Breast epithelium (tissue), 4 donors: ENCODE data around the gene CENPS. TPM values are rescaled to one million over a fixed set of nuclear protein-coding genes. Genes with fewer than 3 reads are reported as not detected.
"Not testable (repeated sequence)": the region's sequence is repeated elsewhere in the genome, so short reads cannot be mapped to it uniquely, and the experiment has no call there.

ENCODE experiments used
- DNase-seq, 2 donors: peaks; one replicate each; pipeline ENCODE4 v3.0.0-alpha.2; 2019; ENCODE audit warnings: low spot score in 2 of 2
- H3K27ac ChIP-seq, 2 donors: fragments of 200-600 bp; sonication (generic) in 1 of 2; one replicate each; pipeline ENCODE4 v1.5.1; 2016 to 2019; ENCODE audit warnings: mild to moderate bottlenecking in 1 of 2
- H3K27me3 ChIP-seq, 2 donors: fragments of 200-600 bp; sonication (generic) in 1 of 2; one replicate each; pipeline versions ENCODE4 v1.5.1 to v1.6.0; 2017 to 2019; ENCODE audit warnings: control low read depth in 1 of 2, mild to moderate bottlenecking in 1 of 2
- H3K36me3 ChIP-seq: fragments of 200-600 bp; one replicate; pipeline ENCODE4 v1.5.1; 2019
- H3K4me1 ChIP-seq, 2 donors: fragments of 200-600 bp; sonication (generic); one replicate each; pipeline ENCODE4 v1.5.1; 2016 to 2019; ENCODE audit warnings: control low read depth in 1 of 2
- H3K4me3 ChIP-seq, 3 donors: fragments of 200-600 bp; sonication (generic); 1 replicate in 2 of 3; 2 replicates in 1 of 3; pipeline ENCODE4 v1.5.1; 2016 to 2019; ENCODE audit warnings: mild to moderate bottlenecking in 3 of 3, moderate library complexity in 2 of 3
- H3K9me3 ChIP-seq, 2 donors: fragments of 200-600 bp; sonication (generic) in 1 of 2; one replicate each; pipeline ENCODE4 v1.5.1; 2016 to 2019; ENCODE audit warnings: control low read depth in 1 of 2
- POLR2A ChIP-seq: fragments of 450-650 bp; IDR thresholded peaks from one replicate; pipeline ENCODE4 v1.6.1; 2016; ENCODE audit warnings: antibody characterized with exemption, mild to moderate bottlenecking, moderate library complexity
- POLR2AphosphoS5 ChIP-seq, 3 donors: sonication (generic); formaldehyde crosslinking; IDR thresholded peaks; one replicate each; pipeline ENCODE4 v1.6.1; 2017; ENCODE audit warnings: antibody characterized with exemption in 3 of 3
- intact Hi-C: fragments of 100-400 bp; cut with DNase I; formaldehyde crosslinking; loops from one replicate; pipeline ENCODE4 v1.15.1; 2023; ENCODE audit warnings: low total_unique reads
- total RNA-seq, 3 donors: library from RNA; depleted of rRNA; stranded (reverse); fragments of >200 nt; gene quantifications; one replicate each; pipeline ENCODE4 v1.1.0, GENCODE V29; 2016
- TF ChIP-seq, protein P1 (sequence below), 3 donors: fragments of 450-650 bp; IDR thresholded peaks; one replicate each; pipeline ENCODE4 v1.5.1; 2016 to 2017; ENCODE audit warnings: antibody characterized with exemption in 3 of 3, mild to moderate bottlenecking in 3 of 3, moderate library complexity in 3 of 3

The CENPS gene
- total RNA-seq, 3 donors from 2014 or later: 5.9 to 8.8 (median 5.9) TPM

DNA sequence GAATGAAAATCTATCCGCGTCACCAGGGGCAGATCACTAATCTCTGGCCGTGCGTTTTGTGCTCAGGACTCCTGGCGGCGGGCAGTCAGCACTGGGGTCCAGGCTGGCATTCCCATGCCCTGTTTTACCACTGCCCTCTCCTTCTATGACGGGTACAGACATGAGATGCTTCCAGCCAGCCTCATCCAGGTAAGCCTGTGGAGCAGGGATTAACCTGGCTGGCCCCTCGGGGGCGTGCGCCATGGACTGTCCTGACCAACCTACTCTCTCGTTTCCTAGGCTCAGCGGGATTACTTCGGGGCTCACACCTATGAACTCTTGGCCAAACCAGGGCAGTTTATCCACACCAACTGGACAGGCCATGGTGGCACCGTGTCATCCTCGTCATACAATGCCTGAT lies 10.9 kb upstream of the CENPS start:
- Histone ChIP-seq H3K36me3 (peaks cover 6% of the 10 kb centered on the region), H3K9me3 (no peaks in the 10 kb centered on the region), H3K27ac (no peak overlapping the region), H3K4me1 (no peaks in the 10 kb centered on the region), H3K4me3 (no peak overlapping the region), H3K27me3 (no peaks in the 10 kb centered on the region)
- no peak for DNase-seq
- TF ChIP-seq POLR2A (no peak), POLR2AphosphoS5 (IDR thresholded peaks at IDR 0.05) (no peak)
- TF ChIP-seq, protein P1, sequence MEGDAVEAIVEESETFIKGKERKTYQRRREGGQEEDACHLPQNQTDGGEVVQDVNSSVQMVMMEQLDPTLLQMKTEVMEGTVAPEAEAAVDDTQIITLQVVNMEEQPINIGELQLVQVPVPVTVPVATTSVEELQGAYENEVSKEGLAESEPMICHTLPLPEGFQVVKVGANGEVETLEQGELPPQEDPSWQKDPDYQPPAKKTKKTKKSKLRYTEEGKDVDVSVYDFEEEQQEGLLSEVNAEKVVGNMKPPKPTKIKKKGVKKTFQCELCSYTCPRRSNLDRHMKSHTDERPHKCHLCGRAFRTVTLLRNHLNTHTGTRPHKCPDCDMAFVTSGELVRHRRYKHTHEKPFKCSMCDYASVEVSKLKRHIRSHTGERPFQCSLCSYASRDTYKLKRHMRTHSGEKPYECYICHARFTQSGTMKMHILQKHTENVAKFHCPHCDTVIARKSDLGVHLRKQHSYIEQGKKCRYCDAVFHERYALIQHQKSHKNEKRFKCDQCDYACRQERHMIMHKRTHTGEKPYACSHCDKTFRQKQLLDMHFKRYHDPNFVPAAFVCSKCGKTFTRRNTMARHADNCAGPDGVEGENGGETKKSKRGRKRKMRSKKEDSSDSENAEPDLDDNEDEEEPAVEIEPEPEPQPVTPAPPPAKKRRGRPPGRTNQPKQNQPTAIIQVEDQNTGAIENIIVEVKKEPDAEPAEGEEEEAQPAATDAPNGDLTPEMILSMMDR (IDR thresholded peaks at IDR 0.05): no peak
- intact Hi-C loops: no loop called here

DNA sequence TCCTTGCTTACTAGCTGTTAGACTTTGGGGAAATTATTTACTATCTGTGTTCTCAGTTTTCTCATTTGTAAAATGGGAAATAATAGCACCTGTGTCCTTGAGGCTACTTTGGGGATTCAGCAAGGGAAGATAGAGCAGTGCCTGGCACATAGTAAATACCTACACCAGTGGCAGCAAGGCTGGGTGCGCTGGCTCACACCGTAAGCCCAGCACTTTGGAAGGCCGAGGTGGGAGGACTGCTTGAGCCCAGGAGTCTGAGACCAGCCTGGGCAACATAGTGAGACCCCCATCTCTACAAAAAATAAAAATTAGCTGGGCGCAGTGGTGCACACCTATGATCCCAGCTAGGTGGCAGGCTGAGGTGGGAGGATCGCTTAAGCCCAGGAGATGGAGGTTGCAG lies 8.6 kb upstream of the CENPS start:
- Histone ChIP-seq H3K27ac (no peak overlapping the region), H3K36me3 (peaks cover 6% of the 10 kb centered on the region), H3K27me3 (no peaks in the 10 kb centered on the region), H3K4me3 (no peak overlapping the region), H3K9me3 (no peaks in the 10 kb centered on the region), H3K4me1 (no peaks in the 10 kb centered on the region)
- intact Hi-C loops: loop anchor here (10.0 kb wide), 1 partner anchor 47 kb away; no protein-coding TSS in a partner anchor
- DNase-seq: no peak
- TF ChIP-seq POLR2A: no peak
- TF ChIP-seq POLR2AphosphoS5 (IDR thresholded peaks at IDR 0.05): no peak
- TF ChIP-seq, protein P1 (IDR thresholded peaks at IDR 0.05): no peak

DNA sequence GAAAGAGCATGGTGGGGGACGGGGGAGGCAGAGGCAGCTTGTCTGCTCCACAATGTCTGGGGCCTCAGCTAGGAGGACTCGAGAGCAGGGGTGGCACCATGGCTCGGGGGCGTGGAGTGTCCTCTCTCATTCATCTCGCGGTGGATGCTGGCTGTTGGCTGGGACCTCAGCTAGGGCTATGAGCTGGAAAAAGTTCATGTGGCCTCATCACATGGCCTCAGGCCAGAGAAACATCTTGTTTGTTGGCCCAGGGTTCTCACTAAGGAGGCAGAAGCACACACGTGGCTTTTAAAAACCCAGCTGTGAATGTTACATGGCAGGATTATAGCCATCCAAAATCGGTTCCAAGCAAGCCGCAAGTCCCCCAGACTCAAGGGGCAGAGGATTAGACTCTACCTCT lies 6.2 kb upstream of the CENPS start:
- H3K27ac ChIP-seq: no peak overlapping the region
- no peak for DNase-seq
- no peaks in the 10 kb centered on the region for H3K9me3 ChIP-seq
- no peaks in the 10 kb centered on the region for H3K36me3 ChIP-seq
- no peaks in the 10 kb centered on the region for H3K27me3 ChIP-seq
- intact Hi-C loops: loop anchor here (10.0 kb wide), 1 partner anchor 49 kb away; no protein-coding TSS in a partner anchor
- TF ChIP-seq POLR2A: no peak
- TF ChIP-seq POLR2AphosphoS5 (IDR thresholded peaks at IDR 0.05): no peak
- TF ChIP-seq, protein P1 (IDR thresholded peaks at IDR 0.05): no peak
- H3K4me3 ChIP-seq: no peak overlapping the region
- no peaks in the 10 kb centered on the region for H3K4me1 ChIP-seq

DNA sequence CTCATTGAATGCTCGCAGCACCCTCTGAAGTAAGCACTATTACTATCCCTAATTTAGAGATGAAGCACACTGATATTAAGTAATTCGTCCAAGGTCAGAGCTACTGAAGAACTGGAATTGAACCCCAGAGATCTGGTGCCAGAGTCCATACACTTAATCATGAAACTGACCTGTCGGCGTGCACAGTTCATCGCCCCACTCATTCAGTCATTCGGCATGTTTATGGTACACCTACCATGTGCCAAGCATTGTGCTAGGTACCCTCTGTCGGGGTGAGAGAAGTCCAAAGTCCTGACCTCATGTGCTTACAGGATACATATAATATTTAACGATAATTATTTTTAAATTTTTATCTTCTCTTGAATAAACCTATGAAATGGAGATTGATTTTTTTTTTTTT lies 5.6 kb upstream of the CENPS start:
- H3K36me3 ChIP-seq: no peaks in the 10 kb centered on the region
- H3K27me3 ChIP-seq: no peaks in the 10 kb centered on the region
- H3K4me3 ChIP-seq: no peak overlapping the region
- no peaks in the 10 kb centered on the region for H3K9me3 ChIP-seq
- intact Hi-C loops: loop anchor here (10.0 kb wide), 1 partner anchor 50 kb away; no protein-coding TSS in a partner anchor
- DNase-seq: no peak
- H3K27ac ChIP-seq: no peak overlapping the region
- H3K4me1 ChIP-seq: no peaks in the 10 kb centered on the region
- TF ChIP-seq POLR2AphosphoS5 (IDR thresholded peaks at IDR 0.05) (no peak), POLR2A (no peak)
- TF ChIP-seq, protein P1 (IDR thresholded peaks at IDR 0.05): no peak

DNA sequence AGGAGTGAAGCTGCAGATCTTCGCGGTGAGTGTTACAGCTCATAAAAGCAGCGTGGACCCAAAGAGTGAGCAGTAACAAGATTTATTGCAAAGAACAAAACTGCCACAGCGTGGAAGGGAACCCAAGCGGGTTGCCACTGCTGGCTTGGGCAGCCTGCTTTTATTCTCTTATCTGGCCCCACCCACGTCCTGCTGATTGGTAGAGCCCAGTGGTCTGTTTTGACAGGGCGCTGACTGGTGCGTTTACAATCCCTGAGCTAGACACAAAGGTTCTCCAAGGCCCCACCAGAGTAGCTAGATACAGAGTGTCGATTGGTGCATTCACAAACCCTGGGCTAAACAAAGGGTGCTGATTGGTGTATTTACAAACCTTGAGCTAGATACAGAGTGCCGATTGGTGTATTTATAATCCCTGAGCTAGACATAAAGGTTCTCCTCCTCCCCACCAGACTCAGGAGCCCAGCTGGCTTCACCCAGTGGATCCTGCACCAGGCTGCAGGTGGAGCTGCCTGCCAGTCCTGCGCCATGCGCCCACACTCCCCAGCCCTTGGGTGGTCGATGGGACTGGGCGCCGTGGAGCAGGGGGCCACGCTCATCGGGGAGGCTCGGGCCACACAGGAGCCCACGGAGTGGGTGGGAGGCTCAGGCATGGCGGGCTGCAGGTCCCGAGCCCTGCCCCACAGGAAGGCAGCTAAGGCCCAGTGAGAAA lies 4.3 kb upstream of the CENPS start:
- intact Hi-C loops: loop anchor here (10.0 kb wide), 1 partner anchor 51 kb away; no protein-coding TSS in a partner anchor
- not testable (repeated sequence) for H3K4me3 ChIP-seq, H3K27ac ChIP-seq, H3K9me3 ChIP-seq, H3K27me3 ChIP-seq, H3K4me1 ChIP-seq, H3K36me3 ChIP-seq, DNase-seq

DNA sequence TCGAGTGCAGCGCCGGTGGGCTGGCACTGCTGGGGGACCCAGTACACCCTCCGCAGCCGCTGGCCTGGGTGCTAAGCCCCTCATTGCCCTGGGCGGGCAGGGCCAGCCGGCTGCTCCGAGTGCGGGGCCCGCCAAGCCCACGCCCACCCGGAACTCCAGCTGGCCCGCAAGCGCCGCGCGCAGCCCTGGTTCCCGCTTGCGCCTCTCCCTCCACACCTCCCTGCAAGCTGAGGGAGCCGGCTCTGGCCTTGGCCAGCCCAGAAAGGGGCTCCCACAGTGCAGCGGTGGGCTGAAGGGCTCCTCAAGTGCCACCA lies 3.7 kb upstream of the CENPS start:
- H3K36me3 ChIP-seq, H3K9me3 ChIP-seq, H3K27ac ChIP-seq, H3K4me3 ChIP-seq, H3K4me1 ChIP-seq, H3K27me3 ChIP-seq, DNase-seq: not testable (repeated sequence)
- intact Hi-C loops: loop anchor here (10.0 kb wide), 1 partner anchor 52 kb away; no protein-coding TSS in a partner anchor
